Keratinocyte (primary cell): ENCODE data around the gene CNTNAP1. TPM values are rescaled to one million over a fixed set of nuclear protein-coding genes. Genes with fewer than 3 reads are reported as not detected.

Experiments used
- DNase-seq: peaks from one replicate; pipeline ENCODE4 v3.0.0-alpha.2; 2011; ENCODE audit warnings: low read depth, missing footprints, low spot score
- FAIRE-seq: peaks from 2 replicates; lab custom pipeline; 2011; peaks lifted over from hg19 to GRCh38; lab: Jason Lieb, UNC
- H2AFZ ChIP-seq: 2 replicates; pipeline ENCODE4 v1.6.0; 2012; ENCODE audit warnings: low read length, control low read depth, inconsistent platforms; ENCODE audit not compliant: control insufficient read depth
- H3K27ac ChIP-seq: 2 replicates; pipeline ENCODE4 v1.5.1; 2011; ENCODE audit warnings: low read length; ENCODE audit not compliant: control insufficient read depth, insufficient read depth
- H3K27me3 ChIP-seq: 3 replicates; pipeline ENCODE4 v1.6.0; 2011; ENCODE audit warnings: low read length; ENCODE audit not compliant: control insufficient read depth, insufficient read depth; ENCODE audit errors: extremely low read depth
- H3K36me3 ChIP-seq, 2 experiments: 2 replicates in 1 of 2; 3 replicates in 1 of 2; pipeline ENCODE4 v1.5.1; 2011; ENCODE audit warnings: low read length in 2 of 2, mild to moderate bottlenecking in 1 of 2; ENCODE audit not compliant: control insufficient read depth in 2 of 2, insufficient read depth in 2 of 2; ENCODE audit errors: extremely low read depth in 1 of 2
- H3K4me1 ChIP-seq: 3 replicates; pipeline ENCODE4 v1.5.1; 2011; ENCODE audit warnings: low read length; ENCODE audit not compliant: control insufficient read depth, insufficient read depth; ENCODE audit errors: extremely low read depth
- H3K4me2 ChIP-seq: 3 replicates; pipeline ENCODE4 v1.6.0; 2011; ENCODE audit warnings: low read depth, low read length; ENCODE audit not compliant: control insufficient read depth, insufficient read depth; ENCODE audit errors: extremely low read depth
- H3K4me3 ChIP-seq, 3 experiments: fragments of 200-600 bp in 1 of 3; sonication (generic) in 1 of 3; 2 replicates in 2 of 3; 3 replicates in 1 of 3; pipeline ENCODE4 v1.5.1; 2011 to 2016; ENCODE audit warnings: low read length in 3 of 3, mild to moderate bottlenecking in 3 of 3, control low read depth in 2 of 3, inconsistent platforms in 1 of 3, low read depth in 1 of 3, mixed read lengths in 1 of 3, mixed run types in 1 of 3, moderate library complexity in 1 of 3; ENCODE audit not compliant: control insufficient read depth in 2 of 3, insufficient read depth in 2 of 3; ENCODE audit errors: extremely low read depth in 1 of 3
- H3K79me2 ChIP-seq: 2 replicates; pipeline ENCODE4 v1.6.0; 2012; ENCODE audit warnings: low read length; ENCODE audit not compliant: control insufficient read depth, insufficient read depth
- H3K9ac ChIP-seq: 3 replicates; pipeline ENCODE4 v1.6.0; 2011; ENCODE audit warnings: low read length; ENCODE audit not compliant: control insufficient read depth, insufficient read depth; ENCODE audit errors: extremely low read depth
- H3K9me1 ChIP-seq: 3 replicates; pipeline ENCODE4 v1.6.0; 2011; ENCODE audit warnings: low read length; ENCODE audit not compliant: control insufficient read depth, insufficient read depth; ENCODE audit errors: extremely low read depth
- H3K9me3 ChIP-seq: 2 replicates; pipeline ENCODE4 v1.5.1; 2012; ENCODE audit warnings: low read depth, low read length; ENCODE audit not compliant: control insufficient read depth
- H4K20me1 ChIP-seq: 3 replicates; pipeline ENCODE4 v1.6.0; 2011; ENCODE audit warnings: low read length; ENCODE audit not compliant: control insufficient read depth, insufficient read depth; ENCODE audit errors: extremely low read depth
- CTCF ChIP-seq, 3 experiments: IDR thresholded peaks in 1 of 3; conservative IDR thresholded peaks in 1 of 3; optimal IDR thresholded peaks in 1 of 3; 2 replicates in 2 of 3; 3 replicates in 1 of 3; pipeline versions ENCODE3 to v1.5.1; 2011; ENCODE audit warnings: low read length in 3 of 3, mild to moderate bottlenecking in 3 of 3, moderate library complexity in 2 of 3, control low read depth in 1 of 3, inconsistent platforms in 1 of 3; ENCODE audit not compliant: insufficient read depth in 2 of 3; ENCODE audit errors: extremely low read depth in 1 of 3
- EZH2 ChIP-seq: IDR thresholded peaks from one replicate; pipeline ENCODE4 v1.6.1; 2012; ENCODE audit warnings: inconsistent platforms, mild to moderate bottlenecking, low read length, moderate library complexity
- dilution Hi-C: fragments of 300-500 bp; cut with MboI; formaldehyde crosslinking; loops from one replicate; pipeline ENCODE4 v1.7.0; 2020; ENCODE audit warnings: low sequenced_read_pairs; ENCODE audit not compliant: extremely low pct_ligation_motif_present
- polyA plus RNA-seq, 5 experiments: library from polyadenylated mRNA; depleted of rRNA in 3 of 5; stranded (reverse) in 3 of 5; stranded (forward) in 1 of 5; unstranded in 1 of 5; fragments of >200 nt; gene quantifications; 1 replicate in 1 of 5; 2 replicates in 3 of 5; 3 replicates in 1 of 5; pipeline versions ENCODE4 v1.2.1 to v1.2.3, GENCODE V29; 2011 to 2012; ENCODE audit warnings: missing spikeins in 2 of 5, low read depth in 1 of 5, low replicate concordance in 1 of 5

The CNTNAP1 gene
- polyA plus RNA-seq, 1 donor (not counting 4 experiments of a cell fraction or from before 2014, with no cell fraction given), result 0.71 TPM

- peak overlapping the region; percentile 3 for H3K27ac ChIP-seq
- peaks cover 4% of the 10 kb centered on the region for H3K9me1 ChIP-seq
- H3K36me3 ChIP-seq, result peaks cover 25 to 35% of the 10 kb centered on the region in 2 experiments
- H3K9ac ChIP-seq, result no peak overlapping the region
- H3K4me1 ChIP-seq, result peaks cover 29% of the 10 kb centered on the region
- peaks cover 2% of the 10 kb centered on the region for H4K20me1 ChIP-seq
- no peaks in the 10 kb centered on the region for H3K9me3 ChIP-seq
- peak overlapping the region; percentile 62 for H3K4me2 ChIP-seq
- H3K79me2 ChIP-seq, result no peaks in the 10 kb centered on the region
- no peak overlapping the region for H2AFZ ChIP-seq
- FAIRE-seq (peak; percentile 94), DNase-seq (no peak)
- no peak overlapping the region for H3K4me3 ChIP-seq
- TF ChIP-seq EZH2 (no peak), CTCF (optimal IDR thresholded peaks at IDR 0.05 in 1 of 3, IDR thresholded peaks at IDR 0.05 in 1 of 3, conservative IDR thresholded peaks at IDR 0.05 in 1 of 3; ENCODE audit: extremely low read depth in 1 of 3, insufficient read depth in 2 of 3, low read length in 3 of 3) (no peak)
- no peaks in the 10 kb centered on the region for H3K27me3 ChIP-seq
- dilution Hi-C loops, result loop anchor here (10.0 kb wide), 1 partner anchor 63 kb away; the partner anchor contains the start of genes RETREG3 and TUBG1
These were observed 15.0 kb upstream of the CNTNAP1 start for GRCh38 chr17:42667088-42667951.

GRCh38 chr17:42669705-42669976 is 12.7 kb upstream of the CNTNAP1 start:
- Histone ChIP-seq H3K36me3 (peaks cover 32 to 40% of the 10 kb centered on the region in 2 experiments), H4K20me1 (peaks cover 6% of the 10 kb centered on the region), H3K4me1 (peaks cover 50% of the 10 kb centered on the region)

More at GRCh38 chr17:42669705-42669976, 12.7 kb upstream of the CNTNAP1 start:
- H3K9me3 ChIP-seq, result no peaks in the 10 kb centered on the region
- H3K4me2 ChIP-seq, result no peak overlapping the region
- no peak for TF ChIP-seq EZH2
- no peak for TF ChIP-seq CTCF (optimal IDR thresholded peaks at IDR 0.05 in 1 of 3, IDR thresholded peaks at IDR 0.05 in 1 of 3, conservative IDR thresholded peaks at IDR 0.05 in 1 of 3; ENCODE audit: extremely low read depth in 1 of 3, insufficient read depth in 2 of 3, low read length in 3 of 3)
- H3K27ac ChIP-seq, result no peak overlapping the region
- H3K9me1 ChIP-seq, result peaks cover 4% of the 10 kb centered on the region
- H3K79me2 ChIP-seq, result peaks cover under 1% of the 10 kb centered on the region
- no peaks in the 10 kb centered on the region for H3K27me3 ChIP-seq
- H3K4me3 ChIP-seq, result no peak overlapping the region
- DNase-seq, result no peak
- dilution Hi-C loops, result loop anchor here (10.0 kb wide), 1 partner anchor 65 kb away; the partner anchor contains the start of genes RETREG3 and TUBG1
- FAIRE-seq, result no peak
- no peak overlapping the region for H2AFZ ChIP-seq
- no peak overlapping the region for H3K9ac ChIP-seq
